A673 (cell line): ENCODE measurements around the gene CD226.

Source experiments
- CTCF ChIP-seq: fragments of 300-800, 200-600 bp; sonication (generic); conservative IDR thresholded peaks from 2 replicates; pipeline ENCODE4 v1.5.1; 2017; ENCODE audit warnings: low read depth, mild to moderate bottlenecking, antibody characterized with exemption, low read length, moderate library complexity, mixed read lengths
- EZH2 ChIP-seq: fragments of 200-600 bp; sonication (generic); IDR thresholded peaks from 2 replicates; pipeline ENCODE4 v1.6.1; 2017; ENCODE audit warnings: borderline replicate concordance, low read depth, mild to moderate bottlenecking, mixed read lengths, antibody characterized with exemption, low read length; ENCODE audit not compliant: poor library complexity, severe bottlenecking

GRCh38 chr18:69956057-69956456 is 8.4 kb upstream of the CD226 start:
- no peak for TF ChIP-seq CTCF
- TF ChIP-seq EZH2, result no peak
